Measurements from ENCODE around the gene ICAM1. TPM values are rescaled to one million over a fixed set of nuclear protein-coding genes. Genes with fewer than 3 reads are reported as not detected.
"Not testable (repeated sequence)": the region's sequence is repeated elsewhere in the genome, so short reads cannot be mapped to it uniquely, and the experiment has no call there.

Gene ICAM1
- total RNA-seq, 2 donors from 2014 or later: 41.4 to 160 TPM

DNA sequence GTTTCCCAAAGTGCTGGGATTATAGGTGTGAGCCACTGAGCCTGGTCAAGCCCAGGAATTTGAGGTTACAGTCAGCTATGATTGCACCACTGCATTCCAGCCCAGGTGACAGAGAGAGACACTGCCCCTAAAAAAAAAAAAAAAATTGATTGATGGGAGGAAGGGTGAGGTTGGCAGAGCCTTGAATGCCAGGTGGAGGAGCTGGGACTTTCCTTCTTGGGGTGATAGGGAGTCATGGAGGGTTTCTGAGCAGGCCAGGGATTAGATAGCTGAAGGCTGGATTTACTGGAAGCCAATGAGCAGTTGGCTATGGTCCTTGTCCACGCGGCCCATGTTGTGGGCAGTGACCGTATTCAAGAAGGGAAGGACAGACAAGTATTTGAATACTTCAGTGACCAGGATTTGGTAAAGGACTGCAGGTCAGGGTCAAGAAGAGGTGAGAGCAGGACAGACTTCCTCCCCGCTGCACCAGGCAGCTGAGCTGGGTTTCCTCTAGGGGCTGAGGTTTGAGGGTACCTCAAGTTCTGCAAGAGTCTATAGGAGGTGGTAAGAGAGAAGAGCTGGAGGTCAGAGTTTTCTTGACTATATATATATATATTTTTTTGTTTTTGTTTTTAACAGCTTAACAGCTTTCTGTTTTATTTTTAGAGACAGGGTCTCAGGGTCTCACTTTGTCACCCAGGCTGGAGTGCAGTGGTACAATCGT lies 9.0 kb downstream of the ICAM1 start:
- H3K4me3 ChIP-seq: no peak overlapping the region
- TF ChIP-seq, protein P1, sequence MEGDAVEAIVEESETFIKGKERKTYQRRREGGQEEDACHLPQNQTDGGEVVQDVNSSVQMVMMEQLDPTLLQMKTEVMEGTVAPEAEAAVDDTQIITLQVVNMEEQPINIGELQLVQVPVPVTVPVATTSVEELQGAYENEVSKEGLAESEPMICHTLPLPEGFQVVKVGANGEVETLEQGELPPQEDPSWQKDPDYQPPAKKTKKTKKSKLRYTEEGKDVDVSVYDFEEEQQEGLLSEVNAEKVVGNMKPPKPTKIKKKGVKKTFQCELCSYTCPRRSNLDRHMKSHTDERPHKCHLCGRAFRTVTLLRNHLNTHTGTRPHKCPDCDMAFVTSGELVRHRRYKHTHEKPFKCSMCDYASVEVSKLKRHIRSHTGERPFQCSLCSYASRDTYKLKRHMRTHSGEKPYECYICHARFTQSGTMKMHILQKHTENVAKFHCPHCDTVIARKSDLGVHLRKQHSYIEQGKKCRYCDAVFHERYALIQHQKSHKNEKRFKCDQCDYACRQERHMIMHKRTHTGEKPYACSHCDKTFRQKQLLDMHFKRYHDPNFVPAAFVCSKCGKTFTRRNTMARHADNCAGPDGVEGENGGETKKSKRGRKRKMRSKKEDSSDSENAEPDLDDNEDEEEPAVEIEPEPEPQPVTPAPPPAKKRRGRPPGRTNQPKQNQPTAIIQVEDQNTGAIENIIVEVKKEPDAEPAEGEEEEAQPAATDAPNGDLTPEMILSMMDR (IDR thresholded peaks at IDR 0.05): no peak
- H3K27me3 ChIP-seq (replicated peaks; ENCODE audit: insufficient read depth): no peaks in the 10 kb centered on the region
- no peak for ATAC-seq (ENCODE audit: insufficient number of reproducible peaks, low FRiP score, low read depth)
- H3K4me1 ChIP-seq (ENCODE audit: control insufficient read depth in 1 of 2, low read depth in 2 of 2): no peaks in the 10 kb centered on the region
- H3K36me3 ChIP-seq: peaks cover 5% of the 10 kb centered on the region
- no peaks in the 10 kb centered on the region for H3K9me3 ChIP-seq
- H3K27ac ChIP-seq: no peak overlapping the region
- DNase-seq (ENCODE audit: low spot score): no peak

DNA sequence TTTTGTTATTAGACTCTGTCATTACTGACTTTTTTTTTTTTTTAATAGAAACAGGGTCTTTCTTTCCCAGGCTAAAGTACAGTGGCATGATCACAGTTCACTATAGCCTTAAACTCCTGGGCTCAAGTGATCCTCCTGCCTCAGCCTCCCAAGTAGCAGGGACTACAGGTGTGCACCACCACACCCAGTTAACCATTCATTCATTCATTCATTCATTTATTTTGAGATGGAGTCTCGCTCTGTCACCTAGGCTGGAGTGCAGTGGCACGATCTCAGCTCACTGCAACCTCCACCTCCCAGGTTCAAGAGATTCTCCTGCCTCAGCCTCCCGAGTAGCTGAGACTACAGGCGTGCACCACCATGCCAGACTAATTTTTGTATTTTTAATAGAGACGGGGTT lies 11.1 kb downstream of the ICAM1 start:
- H3K4me1 ChIP-seq (ENCODE audit: control insufficient read depth in 1 of 2, low read depth in 2 of 2); ATAC-seq (ENCODE audit: insufficient number of reproducible peaks, low FRiP score, low read depth); H3K27me3 ChIP-seq (replicated peaks; ENCODE audit: insufficient read depth); H3K36me3 ChIP-seq; H3K9me3 ChIP-seq; H3K4me3 ChIP-seq; H3K27ac ChIP-seq; DNase-seq (ENCODE audit: low spot score): not testable (repeated sequence)

DNA sequence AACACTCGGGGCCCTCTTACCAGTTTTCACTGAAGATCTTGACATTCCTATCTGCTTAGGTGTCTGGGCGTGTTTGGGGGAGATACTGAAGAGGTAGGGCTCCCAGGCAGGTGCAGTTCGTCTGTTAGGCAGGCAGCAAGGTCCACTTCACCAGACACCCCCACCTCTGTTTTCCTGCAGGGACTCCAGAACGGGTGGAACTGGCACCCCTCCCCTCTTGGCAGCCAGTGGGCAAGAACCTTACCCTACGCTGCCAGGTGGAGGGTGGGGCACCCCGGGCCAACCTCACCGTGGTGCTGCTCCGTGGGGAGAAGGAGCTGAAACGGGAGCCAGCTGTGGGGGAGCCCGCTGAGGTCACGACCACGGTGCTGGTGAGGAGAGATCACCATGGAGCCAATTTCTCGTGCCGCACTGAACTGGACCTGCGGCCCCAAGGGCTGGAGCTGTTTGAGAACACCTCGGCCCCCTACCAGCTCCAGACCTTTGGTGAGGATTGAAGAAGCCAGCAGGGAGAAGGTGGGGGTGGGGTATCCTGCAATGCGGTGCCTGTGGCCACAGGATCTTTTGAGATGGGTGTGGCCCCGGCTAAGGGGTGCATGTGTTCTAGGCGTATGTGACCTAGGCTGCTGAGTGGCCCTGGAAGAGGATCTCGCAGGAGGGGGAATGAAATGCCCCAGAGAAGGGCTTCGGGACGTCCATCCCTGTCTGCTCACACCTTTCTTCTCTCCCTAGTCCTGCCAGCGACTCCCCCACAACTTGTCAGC lies 12.6 kb downstream of the ICAM1 start:
- H3K4me1 ChIP-seq (ENCODE audit: control insufficient read depth in 1 of 2, low read depth in 2 of 2): peaks cover 13 to 17% of the 10 kb centered on the region in 2 donors
- DNase-seq (ENCODE audit: low spot score) (no peak), ATAC-seq (ENCODE audit: insufficient number of reproducible peaks, low FRiP score, low read depth) (no peak)
- H3K4me3 ChIP-seq: no peak overlapping the region
- no peak overlapping the region for H3K27ac ChIP-seq
- H3K27me3 ChIP-seq (replicated peaks; ENCODE audit: insufficient read depth): no peaks in the 10 kb centered on the region
- H3K9me3 ChIP-seq: no peaks in the 10 kb centered on the region
- H3K36me3 ChIP-seq: peaks cover 5% of the 10 kb centered on the region
- TF ChIP-seq, protein P1 (IDR thresholded peaks at IDR 0.05): no peak

DNA sequence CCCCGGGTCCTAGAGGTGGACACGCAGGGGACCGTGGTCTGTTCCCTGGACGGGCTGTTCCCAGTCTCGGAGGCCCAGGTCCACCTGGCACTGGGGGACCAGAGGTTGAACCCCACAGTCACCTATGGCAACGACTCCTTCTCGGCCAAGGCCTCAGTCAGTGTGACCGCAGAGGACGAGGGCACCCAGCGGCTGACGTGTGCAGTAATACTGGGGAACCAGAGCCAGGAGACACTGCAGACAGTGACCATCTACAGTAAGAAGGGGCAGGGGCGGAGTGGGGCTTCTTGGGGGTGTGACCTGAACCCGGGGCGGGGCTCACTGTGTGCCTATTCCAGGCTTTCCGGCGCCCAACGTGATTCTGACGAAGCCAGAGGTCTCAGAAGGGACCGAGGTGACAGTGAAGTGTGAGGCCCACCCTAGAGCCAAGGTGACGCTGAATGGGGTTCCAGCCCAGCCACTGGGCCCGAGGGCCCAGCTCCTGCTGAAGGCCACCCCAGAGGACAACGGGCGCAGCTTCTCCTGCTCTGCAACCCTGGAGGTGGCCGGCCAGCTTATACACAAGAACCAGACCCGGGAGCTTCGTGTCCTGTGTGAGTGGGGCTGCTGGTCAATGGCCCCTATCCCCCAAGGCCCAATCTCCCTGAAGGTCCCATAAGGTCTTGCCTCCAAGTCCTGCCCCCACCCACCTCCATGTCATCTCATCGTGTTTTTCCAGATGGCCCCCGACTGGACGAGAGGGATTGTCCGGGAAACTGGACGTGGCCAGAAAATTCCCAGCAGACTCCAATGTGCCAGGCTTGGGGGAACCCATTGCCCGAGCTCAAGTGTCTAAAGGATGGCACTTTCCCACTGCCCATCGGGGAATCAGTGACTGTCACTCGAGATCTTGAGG lies 13.4 kb downstream of the ICAM1 start:
- Histone ChIP-seq H3K27ac (no peak overlapping the region), H3K9me3 (no peaks in the 10 kb centered on the region), H3K4me3 (no peak overlapping the region), H3K4me1 (ENCODE audit: control insufficient read depth in 1 of 2, low read depth in 2 of 2) (peaks cover 21 to 26% of the 10 kb centered on the region in 2 donors), H3K27me3 (replicated peaks; ENCODE audit: insufficient read depth) (peaks cover 2% of the 10 kb centered on the region), H3K36me3 (peaks cover 5% of the 10 kb centered on the region)
- TF ChIP-seq, protein P1 (IDR thresholded peaks at IDR 0.05): no peak
- DNase-seq (ENCODE audit: low spot score) (no peak), ATAC-seq (ENCODE audit: insufficient number of reproducible peaks, low FRiP score, low read depth) (no peak)

DNA sequence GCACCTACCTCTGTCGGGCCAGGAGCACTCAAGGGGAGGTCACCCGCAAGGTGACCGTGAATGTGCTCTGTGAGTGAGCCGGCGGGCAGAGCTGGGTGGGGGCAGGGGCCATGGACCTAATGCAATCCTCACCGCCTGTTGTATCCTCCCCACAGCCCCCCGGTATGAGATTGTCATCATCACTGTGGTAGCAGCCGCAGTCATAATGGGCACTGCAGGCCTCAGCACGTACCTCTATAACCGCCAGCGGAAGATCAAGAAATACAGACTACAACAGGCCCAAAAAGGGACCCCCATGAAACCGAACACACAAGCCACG lies 14.0 kb downstream of the ICAM1 start:
- no peak for DNase-seq (ENCODE audit: low spot score)
- no peak overlapping the region for H3K27ac ChIP-seq
- TF ChIP-seq, protein P1 (IDR thresholded peaks at IDR 0.05): no peak
- H3K27me3 ChIP-seq (replicated peaks; ENCODE audit: insufficient read depth): peaks cover 3% of the 10 kb centered on the region
- peaks cover 25 to 32% of the 10 kb centered on the region in 2 donors for H3K4me1 ChIP-seq (ENCODE audit: control insufficient read depth in 1 of 2, low read depth in 2 of 2)
- no peak for ATAC-seq (ENCODE audit: insufficient number of reproducible peaks, low FRiP score, low read depth)
- H3K9me3 ChIP-seq: no peaks in the 10 kb centered on the region
- no peak overlapping the region for H3K4me3 ChIP-seq
- peaks cover 5% of the 10 kb centered on the region for H3K36me3 ChIP-seq

All from thoracic aorta (tissue), 2 donors.